Thymus (tissue), 11 donors: ENCODE data around the gene FOSL1. TPM values are rescaled to one million over a fixed set of nuclear protein-coding genes. Genes with fewer than 3 reads are reported as not detected.

Experiments
- DNase-seq, 9 donors: peaks; one replicate each; pipeline ENCODE4 v3.0.0-alpha.2; 2013; ENCODE audit warnings: low spot score in 9 of 9, low read depth in 6 of 9, missing footprints in 1 of 9
- H3K27ac ChIP-seq, 2 donors: one replicate each; pipeline ENCODE4 v1.5.1; 2013; ENCODE audit warnings: control low read depth in 1 of 2, low read depth in 1 of 2, low read length in 1 of 2, mild to moderate bottlenecking in 1 of 2, moderate library complexity in 1 of 2
- H3K27me3 ChIP-seq, 2 donors: one replicate each; pipeline ENCODE4 v1.5.1; 2013; ENCODE audit warnings: low read length in 1 of 2; ENCODE audit not compliant: control insufficient read depth in 2 of 2, insufficient read depth in 1 of 2
- H3K36me3 ChIP-seq, 2 donors: one replicate each; pipeline ENCODE4 v1.5.1; 2013; ENCODE audit warnings: low read length in 1 of 2, mild to moderate bottlenecking in 1 of 2, moderate library complexity in 1 of 2; ENCODE audit not compliant: control insufficient read depth in 2 of 2, insufficient read depth in 2 of 2
- H3K4me1 ChIP-seq, 2 donors: one replicate each; pipeline ENCODE4 v1.5.1; 2013; ENCODE audit warnings: low read length in 2 of 2; ENCODE audit not compliant: control insufficient read depth in 2 of 2, insufficient read depth in 2 of 2
- H3K4me3 ChIP-seq, 2 donors: one replicate each; pipeline ENCODE4 v1.5.1; 2013; ENCODE audit warnings: low read length in 2 of 2, control low read depth in 1 of 2, mild to moderate bottlenecking in 1 of 2
- H3K9me3 ChIP-seq, 2 donors: one replicate each; pipeline ENCODE4 v1.5.1; 2013; ENCODE audit warnings: low read length in 1 of 2, mild to moderate bottlenecking in 1 of 2; ENCODE audit not compliant: control insufficient read depth in 2 of 2, insufficient read depth in 1 of 2
- WGBS: extraction: QIAGEN DNeasy Blood & Tissue Kit; methylation state at CpG from one replicate; pipeline ENCODE4 v1.1.7; 2013; 5-methylcytosine and 5-hydroxymethylcytosine counted together
- polyA plus RNA-seq: library from polyadenylated mRNA; stranded (reverse); fragments of 200-250 nt; gene quantifications from one replicate; pipeline ENCODE4 v1.2.3, GENCODE V29; 2013
- total RNA-seq: library from RNA; stranded (reverse); fragments of 120-200 nt; gene quantifications from one replicate; pipeline ENCODE4 v1.2.4, GENCODE V29; 2013
- donor health status: healthy.

Gene FOSL1
- total and polyA plus RNA-seq, 2 donors: 0.14 to 3.8 TPM

DNA sequence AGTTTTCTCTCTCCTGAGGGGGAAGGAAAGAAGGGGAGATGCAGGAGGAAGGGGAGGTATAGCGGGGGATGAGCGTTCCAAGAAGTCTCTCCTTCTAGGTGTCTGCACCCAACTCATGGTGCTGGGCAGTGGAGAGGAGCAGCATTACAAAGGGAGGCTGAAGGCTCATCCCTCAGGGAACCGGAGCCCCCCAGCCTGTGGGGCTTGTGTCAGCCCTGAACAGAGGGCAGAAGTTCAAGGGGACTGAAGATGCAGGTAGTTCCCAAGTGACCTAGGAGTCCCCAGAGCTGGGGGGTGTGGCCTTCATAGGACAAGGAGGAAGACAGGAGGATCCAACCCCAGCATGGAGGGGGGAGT lies 16.9 kb upstream of the FOSL1 start:
- Histone ChIP-seq H3K27ac (no peak overlapping the region), H3K9me3 (no peaks in the 10 kb centered on the region), H3K4me1 (peaks cover 28 to 40% of the 10 kb centered on the region in 2 donors), H3K4me3 (no peak overlapping the region), H3K27me3 (no peaks in the 10 kb centered on the region), H3K36me3 (peaks cover 9 to 22% of the 10 kb centered on the region in 2 donors)
- no peak for DNase-seq
- 97% methylated on average over 3 of the region's 3 CpGs for WGBS

- DNase-seq: no peak
- Histone ChIP-seq H3K36me3 (peaks cover 6 to 18% of the 10 kb centered on the region in 2 donors), H3K4me1 (peaks cover 28 to 44% of the 10 kb centered on the region in 2 donors), H3K27ac (no peak overlapping the region), H3K27me3 (no peaks in the 10 kb centered on the region), H3K4me3 (no peak overlapping the region), H3K9me3 (no peaks in the 10 kb centered on the region)
- 93% methylated on average over 7 of the region's 7 CpGs for WGBS
Measured at GRCh38 chr11:65916391-65916790, 16.2 kb upstream of the FOSL1 start.

DNA sequence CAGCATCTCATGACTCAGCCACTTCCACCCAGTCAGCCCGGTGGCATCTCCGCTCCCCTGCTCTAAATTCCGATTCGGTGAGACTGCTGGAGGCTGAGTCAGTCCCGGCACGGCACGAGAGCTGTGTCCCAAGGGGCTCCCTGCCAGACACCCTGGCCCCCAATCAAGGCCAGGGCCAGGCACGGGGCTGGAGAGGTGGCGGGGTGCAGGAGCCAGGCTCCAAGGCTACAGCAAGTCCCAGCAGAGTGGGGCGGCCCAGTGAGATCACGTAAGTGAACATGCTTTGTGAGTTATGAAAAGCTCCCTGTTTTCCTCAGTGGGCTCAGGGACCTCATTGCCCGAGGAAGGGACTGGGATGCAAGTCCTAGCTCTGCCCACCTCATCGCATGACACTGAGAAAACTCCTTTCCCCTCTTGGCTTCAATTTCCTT lies 15.6 kb upstream of the FOSL1 start:
- H3K4me3 ChIP-seq: no peak overlapping the region
- no peaks in the 10 kb centered on the region for H3K9me3 ChIP-seq
- peaks cover 26 to 41% of the 10 kb centered on the region in 2 donors for H3K4me1 ChIP-seq
- H3K36me3 ChIP-seq: peaks cover 6 to 13% of the 10 kb centered on the region in 2 donors
- DNase-seq: no peak
- WGBS: 75% methylated on average over 13 of the region's 13 CpGs
- no peaks in the 10 kb centered on the region for H3K27me3 ChIP-seq
- peak overlapping the region in 1 of 2 donors; percentile 36 for H3K27ac ChIP-seq

DNA sequence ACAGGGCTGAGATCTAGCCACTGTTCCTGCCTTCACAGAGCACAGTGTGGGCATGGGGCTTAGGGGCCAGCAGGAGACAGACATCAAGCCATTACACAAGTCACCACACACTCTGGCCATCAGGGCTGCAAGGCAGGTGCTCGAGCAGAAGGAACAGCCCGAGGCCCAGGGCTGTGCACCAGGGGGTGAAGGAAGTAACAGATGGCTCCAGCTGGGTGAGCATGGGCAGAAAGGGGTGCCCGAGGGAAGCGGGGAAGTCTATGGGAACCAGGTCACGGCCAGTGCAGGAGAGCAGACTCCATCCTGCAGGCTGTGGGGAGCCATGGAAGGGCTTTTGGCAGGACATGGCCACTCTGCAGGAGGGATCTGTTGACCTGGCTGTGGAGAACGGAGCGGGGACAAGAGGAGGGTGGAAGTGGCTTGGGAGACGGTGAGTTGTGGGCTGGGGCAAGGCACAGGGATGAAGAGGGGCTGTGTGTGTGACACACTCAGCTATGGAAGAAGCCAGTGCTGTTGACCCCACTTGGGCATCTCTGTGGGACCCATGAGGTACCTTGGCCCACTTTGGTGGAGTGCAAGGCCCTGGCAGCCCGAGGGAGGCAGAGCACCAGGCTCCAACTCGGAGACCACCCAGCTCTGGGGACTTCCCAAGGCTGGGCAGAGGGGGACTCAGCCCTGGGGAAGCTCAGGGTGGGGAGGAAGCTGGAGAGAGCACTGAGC lies 15.1 kb upstream of the FOSL1 start:
- 85% methylated on average over 10 of the region's 10 CpGs for WGBS
- Histone ChIP-seq H3K4me1 (peaks cover 20 to 36% of the 10 kb centered on the region in 2 donors), H3K27ac (no peak overlapping the region), H3K36me3 (peaks cover 3 to 8% of the 10 kb centered on the region in 2 donors), H3K9me3 (no peaks in the 10 kb centered on the region), H3K4me3 (no peak overlapping the region), H3K27me3 (no peaks in the 10 kb centered on the region)
- DNase-seq: no peak

GRCh38 chr11:65912845-65913244 lies 12.7 kb upstream of the FOSL1 start:
- H3K27ac ChIP-seq: peak overlapping the region in 1 of 2 donors; percentile 48
- DNase-seq: peak in 1 of 9 donors; percentile 24
- H3K9me3 ChIP-seq: no peaks in the 10 kb centered on the region
- WGBS: 92% methylated on average over 4 of the region's 4 CpGs
- peaks cover 13 to 31% of the 10 kb centered on the region in 2 donors for H3K4me1 ChIP-seq
- H3K36me3 ChIP-seq: peaks cover 3 to 8% of the 10 kb centered on the region in 2 donors
- H3K4me3 ChIP-seq: no peak overlapping the region
- no peaks in the 10 kb centered on the region for H3K27me3 ChIP-seq

GRCh38 chr11:65911682-65912568 lies 11.7 kb upstream of the FOSL1 start:
- Histone ChIP-seq H3K27ac (no peak overlapping the region), H3K4me3 (no peak overlapping the region), H3K27me3 (no peaks in the 10 kb centered on the region), H3K9me3 (no peaks in the 10 kb centered on the region), H3K36me3 (peaks cover 0 to 2% of the 10 kb centered on the region in 2 donors), H3K4me1 (peaks cover 5 to 22% of the 10 kb centered on the region in 2 donors)
- DNase-seq: no peak
- 57% methylated on average over 14 of the region's 14 CpGs for WGBS

DNA sequence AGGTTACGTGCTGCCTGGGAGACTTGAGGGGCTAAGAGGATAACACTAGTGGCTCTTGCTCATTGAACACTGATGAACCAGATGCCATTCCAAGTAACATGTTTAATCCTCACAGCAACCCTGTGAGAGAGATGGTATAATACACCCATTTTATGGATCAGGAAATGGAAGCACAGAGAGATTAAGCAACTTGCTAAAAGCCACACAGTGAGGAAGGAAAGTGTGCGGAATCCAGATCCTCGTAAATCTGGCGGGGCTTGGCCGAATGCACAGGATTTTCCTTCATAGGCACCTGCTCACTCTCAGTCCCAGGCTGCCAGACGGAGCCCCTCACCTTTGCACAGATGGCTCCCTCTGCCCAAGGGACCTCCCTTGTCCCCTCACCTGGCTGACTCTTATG lies 7.7 kb upstream of the FOSL1 start:
- no peaks in the 10 kb centered on the region for H3K36me3 ChIP-seq
- peaks cover 0 to 8% of the 10 kb centered on the region in 2 donors for H3K27me3 ChIP-seq
- H3K9me3 ChIP-seq: no peaks in the 10 kb centered on the region
- no peak overlapping the region for H3K27ac ChIP-seq
- 97% methylated on average over 6 of the region's 6 CpGs for WGBS
- peaks cover 0 to 22% of the 10 kb centered on the region in 2 donors for H3K4me1 ChIP-seq
- no peak overlapping the region for H3K4me3 ChIP-seq
- DNase-seq: no peak

DNA sequence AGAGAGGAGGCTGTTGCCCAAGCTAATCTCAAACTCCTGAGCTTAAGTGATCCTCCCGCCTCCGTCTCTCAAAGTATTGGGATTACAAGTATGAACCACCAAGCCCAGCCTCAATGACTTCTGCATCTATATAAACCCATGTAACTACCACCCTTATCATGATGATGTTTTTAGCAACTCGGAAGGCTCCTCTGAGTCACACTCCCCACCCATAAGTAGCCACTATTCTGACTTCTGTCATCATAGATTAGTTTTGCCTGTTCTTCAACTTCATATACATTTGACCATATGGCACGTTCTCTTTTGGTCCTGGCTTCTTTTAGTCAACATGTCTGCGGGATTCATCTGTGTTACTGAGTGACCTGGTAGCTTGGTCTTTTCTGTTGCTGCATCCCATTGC lies 6.4 kb upstream of the FOSL1 start:
- DNase-seq: no peak
- Histone ChIP-seq H3K27me3 (peaks cover 0 to 12% of the 10 kb centered on the region in 2 donors), H3K27ac (no peak overlapping the region), H3K36me3 (no peaks in the 10 kb centered on the region), H3K9me3 (no peaks in the 10 kb centered on the region), H3K4me3 (no peak overlapping the region), H3K4me1 (peaks cover 0 to 23% of the 10 kb centered on the region in 2 donors)
- WGBS: 97% methylated on average over 5 of the region's 5 CpGs

DNA sequence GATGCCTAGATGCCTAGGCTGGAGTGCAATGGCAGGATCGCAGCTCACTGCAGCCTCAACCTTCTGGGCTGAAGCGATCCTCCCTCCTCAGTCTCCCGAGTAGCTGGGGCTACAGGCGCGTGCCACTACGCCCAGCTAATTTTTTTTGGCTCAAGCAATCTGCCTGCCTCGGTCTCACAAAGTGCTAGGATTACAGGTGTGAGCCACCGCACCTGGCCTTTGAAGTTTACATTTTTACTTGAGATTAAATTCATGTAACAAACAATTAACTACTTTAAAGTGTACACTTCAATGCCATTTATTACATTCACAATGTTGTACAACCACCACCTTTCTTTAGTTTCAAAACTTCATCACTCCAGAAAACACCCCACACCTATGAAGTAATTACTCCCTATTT lies 3.5 kb upstream of the FOSL1 start:
- Histone ChIP-seq H3K4me1 (peaks cover 18 to 39% of the 10 kb centered on the region in 2 donors), H3K4me3 (no peak overlapping the region)
- WGBS: 92% methylated on average over 8 of the region's 8 CpGs

More for the DNA sequence above, 3.5 kb upstream of the FOSL1 start:
- H3K9me3 ChIP-seq: no peaks in the 10 kb centered on the region
- DNase-seq: no peak
- H3K27ac ChIP-seq: no peak overlapping the region
- peaks cover 17 to 39% of the 10 kb centered on the region in 2 donors for H3K27me3 ChIP-seq
- no peaks in the 10 kb centered on the region for H3K36me3 ChIP-seq
